K562 (cell line): ENCODE data around the gene NYAP1. TPM values are rescaled to one million over a fixed set of nuclear protein-coding genes. Genes with fewer than 3 reads are reported as not detected.

Experiments
- CBX1 ChIP-seq: sonication (generic); IDR thresholded peaks from 2 replicates; pipeline ENCODE4 v1.6.1; 2016; ENCODE audit warnings: antibody characterized with exemption, low read depth, mild to moderate bottlenecking
- GMEB1 ChIP-seq: fragments of 250-450 bp; sonication (Bioruptor Pico); IDR thresholded peaks from 2 replicates; pipeline ENCODE4 v1.4.0; 2020; ENCODE audit warnings: mild to moderate bottlenecking
- MNT ChIP-seq, 2 experiments: fragments of 450-650 bp; conservative IDR thresholded peaks; 2 replicates each; pipeline ENCODE4 v1.6.1; 2017; ENCODE audit warnings: mild to moderate bottlenecking in 2 of 2, moderate library complexity in 2 of 2
- PTBP1 ChIP-seq: fragments of 200-400 bp; formaldehyde crosslinking; IDR thresholded peaks from 2 replicates; pipeline ENCODE4 v1.6.1; 2017; ENCODE audit warnings: low read depth, low read length
- RBM39 ChIP-seq: fragments of 200-400 bp; formaldehyde crosslinking; optimal IDR thresholded peaks from 2 replicates; pipeline ENCODE3; 2018; ENCODE audit warnings: low read depth, low read length
- SMAD3 ChIP-seq: fragments of 450-650 bp; formaldehyde crosslinking; conservative IDR thresholded peaks from 2 replicates; pipeline ENCODE4 v1.4.0; 2020; ENCODE audit warnings: mild to moderate bottlenecking
- ZNF592 ChIP-seq: fragments of 450-650 bp; IDR thresholded peaks from 2 replicates; pipeline ENCODE4 v1.6.1; 2017; ENCODE audit warnings: antibody characterized with exemption, mild to moderate bottlenecking
- polyA plus RNA-seq, 8 experiments: library from polyadenylated mRNA; depleted of rRNA in 4 of 8; stranded (reverse) in 5 of 8; unstranded in 3 of 8; fragments of >200 nt; fragmentation: Nextera tagmentation in 2 of 8; fragmentation: Illumina TruSeq in 1 of 8; extraction: Ambion mirVana in 2 of 8; extraction: Trizol in 1 of 8; gene quantifications; 2 replicates each; pipeline versions ENCODE4 v1.2.1 to v1.2.3, GENCODE V29; 2011 to 2014; ENCODE audit warnings: inconsistent platforms in 1 of 8, missing spikeins in 1 of 8
- total RNA-seq, 7 experiments: library from RNA; depleted of rRNA in 6 of 7; stranded (reverse); fragments of >200 nt in 6 of 7; fragmentation: Illumina TruSeq in 2 of 7; extraction: Trizol in 2 of 7; gene quantifications; 2 replicates each; pipeline versions ENCODE4 v1.2.1 to v1.2.3, GENCODE V29; 2011 to 2021; ENCODE audit warnings: low replicate concordance in 1 of 7

The NYAP1 gene
- total and polyA plus RNA-seq, 9 of the 15 experiments (the other 6 are each of a cell fraction or from before 2014, with no cell fraction given): 0.11 to 0.88 (median 0.22) TPM; not detected in 2

DNA sequence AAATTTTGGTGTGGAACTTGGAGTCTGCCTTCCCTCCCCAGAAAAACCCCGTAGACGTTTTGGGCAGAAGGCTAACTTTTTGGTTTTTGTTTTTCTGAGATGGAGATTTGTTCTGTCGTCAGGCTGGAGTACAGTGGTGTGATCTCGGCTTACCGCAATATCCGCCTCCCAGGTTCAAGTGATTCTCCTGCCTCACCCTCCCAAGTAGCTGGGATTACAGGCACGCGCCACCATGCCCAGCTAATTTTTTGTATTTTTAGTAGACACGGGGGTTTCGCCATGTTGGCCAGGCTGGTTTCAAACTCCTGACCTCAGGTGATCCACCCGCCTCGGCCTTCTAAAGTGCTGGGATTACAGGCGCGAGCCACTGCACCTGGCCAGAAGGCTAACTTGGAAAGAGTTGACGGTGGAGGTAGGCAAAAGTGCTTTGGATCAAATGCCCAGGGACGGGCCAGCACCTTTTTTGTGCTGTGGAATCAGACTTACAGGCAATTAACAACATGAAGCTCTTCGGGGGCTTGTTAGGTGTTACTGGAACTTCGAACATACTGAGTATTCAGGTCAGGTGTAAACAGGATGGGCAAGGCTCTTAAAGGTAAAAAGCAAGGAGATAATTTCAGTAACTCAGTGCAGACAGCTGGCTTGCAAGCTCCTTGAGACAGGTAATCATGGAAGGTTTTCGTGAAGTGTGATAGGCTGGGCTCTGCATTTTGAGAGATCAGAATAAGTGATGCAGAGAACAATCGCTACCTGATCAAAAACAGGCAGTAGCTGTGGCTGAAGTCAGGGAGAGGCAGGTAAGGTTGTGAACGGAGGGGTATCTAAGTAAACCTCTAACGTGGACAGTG, 49.2 kb upstream of the NYAP1 start (continued):
- peak; percentile 19; the same call in 1 of the 2 replicates for TF ChIP-seq ZNF592
- TF ChIP-seq SMAD3 (CRISPR knock-in tag): 0 out of 2 replicates have a peak, but pooled peaks have one; percentile 7
- TF ChIP-seq CBX1: 0 out of 2 replicates have a peak, but pooled peaks have one; percentile 15
- TF ChIP-seq RBM39: no peak
- 0 out of 2 replicates have a peak, but pooled peaks have one; percentile 30 for TF ChIP-seq PTBP1
- no peak for TF ChIP-seq GMEB1 (CRISPR knock-in tag)
- TF ChIP-seq MNT (conservative IDR thresholded peaks at IDR 0.05): 0 out of 4 replicates have a peak, but pooled peaks of 1 of the 2 experiments have one; percentile 5
